Fibroblast of skin of scalp (primary cell): ENCODE measurements around the gene HADH.
"Not testable (repeated sequence)": the region's sequence is repeated elsewhere in the genome, so short reads cannot be mapped to it uniquely, and the experiment has no call there.

ENCODE experiments used
- DNase-seq: peaks from one replicate; pipeline ENCODE4 v3.0.0-alpha.2; 2013

HADH gene

GRCh38 chr4:107996949-107997788 lies 7.5 kb downstream of the HADH start:
- peak; percentile 83 for DNase-seq

GRCh38 chr4:107997794-107998193 lies 8.1 kb downstream of the HADH start:
- no peak for DNase-seq

GRCh38 chr4:107999932-108000539 lies 10.3 kb downstream of the HADH start:
- DNase-seq: no peak

- peak; percentile 49 for DNase-seq
Observed at GRCh38 chr4:108001540-108002135, 11.9 kb downstream of the HADH start.

- DNase-seq: no peak
Observed at GRCh38 chr4:108003982-108004515, 14.4 kb downstream of the HADH start.

- no peak for DNase-seq
Observed at GRCh38 chr4:108004646-108005045, 15.0 kb downstream of the HADH start.

- no peak for DNase-seq
Observed at GRCh38 chr4:108005807-108006206, 16.1 kb downstream of the HADH start.

- DNase-seq: no peak
Observed at GRCh38 chr4:108006361-108006760, 16.7 kb downstream of the HADH start.

GRCh38 chr4:108007984-108008383 lies 18.3 kb downstream of the HADH start:
- DNase-seq: no peak

- DNase-seq: peak; percentile 79
Observed at GRCh38 chr4:108008721-108009120, 19.0 kb downstream of the HADH start.

- peak; percentile 91 for DNase-seq
Observed at GRCh38 chr4:108010167-108010566, 20.5 kb downstream of the HADH start.

GRCh38 chr4:108012382-108012781 lies 22.7 kb downstream of the HADH start:
- not testable (repeated sequence) for DNase-seq

- DNase-seq: no peak
Observed at GRCh38 chr4:108013327-108013726, 23.6 kb downstream of the HADH start.

- no peak for DNase-seq
Observed at GRCh38 chr4:108013955-108014354, 24.3 kb downstream of the HADH start.

- DNase-seq: peak; percentile 79
Observed at GRCh38 chr4:108018040-108018883, 28.6 kb downstream of the HADH start.

GRCh38 chr4:108018884-108019187 lies 29.1 kb downstream of the HADH start:
- no peak for DNase-seq

- no peak for DNase-seq
Observed at GRCh38 chr4:108024085-108024877, 34.6 kb downstream of the HADH start.

- DNase-seq: no peak
Observed at GRCh38 chr4:108024878-108025165, 35.1 kb downstream of the HADH start.

GRCh38 chr4:108029016-108029720 lies 39.5 kb downstream of the HADH start:
- DNase-seq: no peak

GRCh38 chr4:108029731-108030130 lies 40.0 kb downstream of the HADH start:
- no peak for DNase-seq

GRCh38 chr4:108030332-108030731 lies 40.6 kb downstream of the HADH start:
- DNase-seq: peak; percentile 65
